RWPE1 (cell line): Measurements from ENCODE around the gene GARIN1A.
A peak's percentile ranks its signal among the peaks of the same experiment; 100 is the strongest.
"Not testable (repeated sequence)": the region's sequence is repeated elsewhere in the genome, so short reads cannot be mapped to it uniquely, and the experiment has no call there.

Experiments
- CTCF ChIA-PET: fragments of 350-600 bp; sonication (Branson Sonifier 250); formaldehyde crosslinking; extraction: SDS; loops from one replicate; lab custom pipeline; 2021; lab: Yijun Ruan, JAX
- POLR2A ChIA-PET: fragments of 400-600 bp; formaldehyde crosslinking; extraction: SDS; loops from one replicate; lab custom pipeline; 2020; ENCODE audit warnings: antibody characterized with exemption; ENCODE audit not compliant: low non-redundant PET; lab: Yijun Ruan, JAX
- DNase-seq: peaks from one replicate; pipeline ENCODE4 v3.0.0; 2012; ENCODE audit warnings: low spot score
- H3K27ac ChIP-seq: fragments of 450-650 bp; 2 replicates; pipeline ENCODE4 v1.5.1; 2017
- CTCF ChIP-seq: fragments of 450-650 bp; conservative IDR thresholded peaks from 2 replicates; pipeline ENCODE4 v1.5.1; 2017; ENCODE audit warnings: low read depth, mild to moderate bottlenecking

Gene GARIN1A

GRCh38 chr7:128661446-128661845 is 10.6 kb upstream of the GARIN1A start:
- no peak for DNase-seq
- no peak for TF ChIP-seq CTCF
- ChIA-PET POLR2A (no interaction called here), CTCF (interaction anchor here (0.6 kb wide), 1 partner anchor 1582 kb away, joined by 4 read pairs; no protein-coding TSS in a partner anchor)
- no peak overlapping the region for H3K27ac ChIP-seq

DNA sequence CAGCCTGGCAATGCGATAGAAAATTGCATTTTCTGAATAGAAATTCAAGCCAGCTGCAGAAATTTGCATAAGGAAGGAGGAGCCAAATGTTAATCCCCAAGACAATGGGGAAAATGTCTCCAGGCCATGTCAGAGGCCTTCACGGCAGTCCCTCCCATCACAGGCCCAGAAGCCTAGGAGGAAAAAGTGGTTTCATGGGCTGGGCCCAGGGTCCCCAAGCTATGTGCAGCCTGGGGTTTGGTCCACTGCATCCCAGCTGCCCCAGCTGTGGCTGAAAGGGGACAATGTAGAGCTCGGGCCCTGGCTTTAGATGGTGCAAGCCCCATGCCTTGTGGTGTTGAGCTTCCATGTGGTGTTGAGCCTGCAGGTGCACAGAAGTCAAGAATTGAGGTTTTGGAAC is 10.0 kb upstream of the GARIN1A start:
- no peak overlapping the region for H3K27ac ChIP-seq
- CTCF ChIA-PET: interaction anchor here (0.6 to 0.7 kb wide), 2 partner anchors 35 to 1582 kb away, joined by 3 to 4 read pairs; no protein-coding TSS in a partner anchor
- POLR2A ChIA-PET: no interaction called here
- no peak for TF ChIP-seq CTCF
- DNase-seq: no peak

- CTCF ChIA-PET, DNase-seq, H3K27ac ChIP-seq, POLR2A ChIA-PET: not testable (repeated sequence)
Observed at GRCh38 chr7:128663223-128663622, 8.9 kb upstream of the GARIN1A start.

DNA sequence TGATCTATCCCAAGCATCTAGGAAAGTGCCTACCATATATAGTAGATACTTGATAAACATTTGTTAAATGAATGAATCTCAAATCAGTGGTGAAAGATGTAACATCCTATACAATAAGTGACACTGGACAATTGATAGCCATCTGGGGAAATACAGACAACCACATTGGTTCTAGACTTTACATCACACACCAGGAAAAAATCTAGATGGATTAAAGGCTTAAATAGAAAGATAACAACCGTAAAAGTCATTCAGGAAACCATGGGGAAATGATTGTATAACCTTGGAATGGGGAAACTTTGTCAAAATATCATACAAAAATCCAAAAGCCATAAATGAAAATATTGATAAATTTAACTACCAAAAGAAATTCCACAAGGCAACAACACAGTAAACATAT is 7.0 kb upstream of the GARIN1A start:
- POLR2A ChIA-PET: no interaction called here
- no peak for TF ChIP-seq CTCF
- CTCF ChIA-PET: no interaction called here
- DNase-seq: no peak
- no peak overlapping the region for H3K27ac ChIP-seq

DNA sequence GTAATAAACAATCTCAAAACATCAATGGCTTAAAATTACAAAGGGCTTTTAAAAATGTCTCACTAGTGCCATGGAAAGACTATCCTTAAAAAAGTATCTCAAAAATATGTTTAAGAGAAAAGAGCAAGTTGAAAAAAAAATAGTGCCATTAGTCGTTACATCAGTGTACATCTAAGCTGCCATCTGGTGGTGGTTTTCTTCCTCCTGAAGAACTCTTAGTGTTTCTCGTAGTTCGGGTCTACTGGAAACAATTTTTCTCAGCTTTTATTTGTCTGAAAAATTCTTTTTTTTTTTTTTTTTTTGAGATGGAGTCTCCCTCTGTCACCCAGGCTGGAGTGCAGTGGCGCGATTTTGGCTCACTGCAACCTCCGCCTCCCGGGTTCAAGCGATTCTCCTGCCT is 5.9 kb upstream of the GARIN1A start:
- no peak overlapping the region for H3K27ac ChIP-seq
- DNase-seq: no peak
- peak; percentile 12; the same call in 1 of the 2 replicates for TF ChIP-seq CTCF
- POLR2A ChIA-PET: no interaction called here
- CTCF ChIA-PET: interaction anchor here (0.6 to 0.7 kb wide), 4 partner anchors 73 to 1489 kb away, joined by 3 to 7 read pairs (median 4); partner anchors contain the start of gene CALU

DNA sequence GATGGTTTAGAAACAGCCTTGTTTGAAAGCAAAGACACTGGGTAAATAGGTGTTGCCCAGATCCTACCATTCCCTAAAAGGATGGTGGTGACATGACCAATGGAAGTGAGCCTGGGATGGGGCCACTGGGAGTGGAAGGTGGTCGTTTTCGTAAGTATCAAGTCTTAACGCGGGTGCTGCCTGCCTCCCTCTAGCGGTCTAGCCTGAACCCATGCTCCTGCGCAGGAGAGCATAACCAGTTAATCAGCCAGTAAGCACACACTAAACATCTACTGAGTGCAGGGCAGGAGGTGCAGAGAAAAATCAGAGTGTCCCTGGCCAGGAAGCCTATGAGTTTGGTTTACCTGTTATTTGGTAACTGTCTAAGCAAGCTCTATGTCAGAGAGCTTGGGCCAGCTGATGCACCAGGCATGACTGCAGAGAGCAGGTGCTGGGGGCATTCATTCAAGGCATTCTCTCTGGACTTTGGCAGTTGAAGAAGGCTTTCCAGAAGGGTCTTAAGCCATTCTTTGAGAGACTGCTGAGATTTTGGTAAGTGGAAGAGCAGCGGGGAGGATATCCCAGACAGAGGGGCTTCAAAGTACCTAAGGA is 930 bp downstream of the GARIN1A start:
- POLR2A ChIA-PET: no interaction called here
- CTCF ChIA-PET: interaction anchor here (0.7 kb wide), 1 partner anchor 624 kb away, joined by 3 read pairs; no protein-coding TSS in a partner anchor
- DNase-seq: no peak

More for the DNA sequence above, 930 bp downstream of the GARIN1A start:
- TF ChIP-seq CTCF: peak; percentile 50
- no peak overlapping the region for H3K27ac ChIP-seq
